GM12875 (cell line): Measurements from ENCODE around the gene WNK1.
"Not testable (repeated sequence)": the region's sequence is repeated elsewhere in the genome, so short reads cannot be mapped to it uniquely, and the experiment has no call there.

Experiments
- H3K4me3 ChIP-seq: one replicate; pipeline ENCODE4 v1.5.1; 2011; ENCODE audit warnings: low read depth, low read length, control low read depth
- CTCF ChIP-seq: IDR thresholded peaks from 2 replicates; pipeline ENCODE4 v1.5.1; 2011; ENCODE audit warnings: low read depth, mild to moderate bottlenecking, control low read depth, inconsistent platforms, low read length, moderate library complexity, borderline replicate concordance; ENCODE audit not compliant: insufficient read depth

WNK1 gene

GRCh38 chr12:810671-811415, 58.5 kb downstream of the WNK1 start:
- no peak overlapping the region for H3K4me3 ChIP-seq
- no peak for TF ChIP-seq CTCF

GRCh38 chr12:812950-813349, 60.6 kb downstream of the WNK1 start:
- H3K4me3 ChIP-seq: no peak overlapping the region
- no peak for TF ChIP-seq CTCF

- not testable (repeated sequence) for H3K4me3 ChIP-seq
These were observed 65.1 kb downstream of the WNK1 start for GRCh38 chr12:817456-817855.

GRCh38 chr12:817941-818600, 65.7 kb downstream of the WNK1 start:
- no peak overlapping the region for H3K4me3 ChIP-seq

GRCh38 chr12:818733-819132, 66.4 kb downstream of the WNK1 start:
- TF ChIP-seq CTCF: no peak
- H3K4me3 ChIP-seq: no peak overlapping the region

More at GRCh38 chr12:817941-818600, 65.7 kb downstream of the WNK1 start:
- TF ChIP-seq CTCF: no peak

GRCh38 chr12:820336-820735, 68.0 kb downstream of the WNK1 start:
- TF ChIP-seq CTCF: no peak
- H3K4me3 ChIP-seq: no peak overlapping the region

GRCh38 chr12:823028-823698, 70.8 kb downstream of the WNK1 start:
- no peak overlapping the region for H3K4me3 ChIP-seq
- no peak for TF ChIP-seq CTCF
